ENCODE data around the gene DOK4. TPM values are rescaled to one million over a fixed set of nuclear protein-coding genes. Genes with fewer than 3 reads are reported as not detected.

DOK4 gene
- total RNA-seq, 2 experiments from 2014 or later: 2.4 to 2.9 TPM

- no peak overlapping the region for H3K27ac ChIP-seq (ENCODE audit: low read depth in 1 of 2, low read length in 2 of 2)
- no peaks in the 10 kb centered on the region for H3K9me3 ChIP-seq (ENCODE audit: control insufficient read depth in 1 of 2, insufficient read depth in 1 of 2, low read length in 2 of 2)
- Mint-ChIP-seq H3K27ac (no peak overlapping the region), H3K27me3 (no peaks in the 10 kb centered on the region), H3K4me1 (ENCODE audit: low read depth) (peaks cover 2% of the 10 kb centered on the region), H3K9me3 (no peaks in the 10 kb centered on the region), H3K4me3 (no peak overlapping the region), H3K36me3 (ENCODE audit: low read depth) (peaks cover 26% of the 10 kb centered on the region)
- DNase-seq (no peak), ATAC-seq (ENCODE audit: poor library complexity) (no peak)
- H3K4me3 ChIP-seq (ENCODE audit: low read length): no peak overlapping the region
- peaks cover 6% of the 10 kb centered on the region for H3K4me1 ChIP-seq (ENCODE audit: insufficient read depth, low read length)
- H3K36me3 ChIP-seq (ENCODE audit: insufficient read depth, low read length): peaks cover 24% of the 10 kb centered on the region
- ChIA-PET POLR2A (no interaction called here), CTCF (no interaction called here)
- intact Hi-C loops (cut with DNase I, micrococcal nuclease): no loop called here
- no peak for TF ChIP-seq CTCF (IDR thresholded peaks at IDR 0.05)
- H3K27me3 ChIP-seq (ENCODE audit: control insufficient read depth in 1 of 2, insufficient read depth in 2 of 2, low read length in 2 of 2): no peaks in the 10 kb centered on the region
These were observed 28.7 kb upstream of the DOK4 start for GRCh38 chr16:57514791-57515600.

- DNase-seq (no peak), ATAC-seq (ENCODE audit: poor library complexity) (no peak)
- no peak overlapping the region for H3K27ac Mint-ChIP-seq
- H3K27ac ChIP-seq (ENCODE audit: low read depth in 1 of 2, low read length in 2 of 2): no peak overlapping the region
- H3K36me3 Mint-ChIP-seq (ENCODE audit: low read depth): peaks cover 26% of the 10 kb centered on the region
- intact Hi-C loops (cut with DNase I, micrococcal nuclease): no loop called here
- TF ChIP-seq CTCF (IDR thresholded peaks at IDR 0.05): no peak
- no peaks in the 10 kb centered on the region for H3K4me1 Mint-ChIP-seq (ENCODE audit: low read depth)
- peaks cover 24% of the 10 kb centered on the region for H3K36me3 ChIP-seq (ENCODE audit: insufficient read depth, low read length)
- POLR2A ChIA-PET: no interaction called here
- no peak overlapping the region for H3K4me3 Mint-ChIP-seq
- H3K4me1 ChIP-seq (ENCODE audit: insufficient read depth, low read length): no peaks in the 10 kb centered on the region
- CTCF ChIA-PET: no interaction called here
- H3K27me3 ChIP-seq (ENCODE audit: control insufficient read depth in 1 of 2, insufficient read depth in 2 of 2, low read length in 2 of 2): no peaks in the 10 kb centered on the region
- no peaks in the 10 kb centered on the region for H3K9me3 ChIP-seq (ENCODE audit: control insufficient read depth in 1 of 2, insufficient read depth in 1 of 2, low read length in 2 of 2)
- no peaks in the 10 kb centered on the region for H3K9me3 Mint-ChIP-seq
- H3K4me3 ChIP-seq (ENCODE audit: low read length): no peak overlapping the region
- no peaks in the 10 kb centered on the region for H3K27me3 Mint-ChIP-seq
These were observed 28.1 kb upstream of the DOK4 start for GRCh38 chr16:57514371-57514770.

- no peaks in the 10 kb centered on the region for H3K27me3 Mint-ChIP-seq
- CTCF ChIA-PET: no interaction called here
- no peaks in the 10 kb centered on the region for H3K9me3 ChIP-seq (ENCODE audit: control insufficient read depth in 1 of 2, insufficient read depth in 1 of 2, low read length in 2 of 2)
- ATAC-seq (ENCODE audit: poor library complexity): no peak
- no peak overlapping the region for H3K27ac Mint-ChIP-seq
- H3K27me3 ChIP-seq (ENCODE audit: control insufficient read depth in 1 of 2, insufficient read depth in 2 of 2, low read length in 2 of 2): no peaks in the 10 kb centered on the region
- no peak overlapping the region for H3K4me3 Mint-ChIP-seq
- H3K4me1 Mint-ChIP-seq (ENCODE audit: low read depth): no peaks in the 10 kb centered on the region
- no peak overlapping the region for H3K4me3 ChIP-seq (ENCODE audit: low read length)
- H3K4me1 ChIP-seq (ENCODE audit: insufficient read depth, low read length): no peaks in the 10 kb centered on the region
- peaks cover 22% of the 10 kb centered on the region for H3K36me3 Mint-ChIP-seq (ENCODE audit: low read depth)
- intact Hi-C loops (cut with DNase I, micrococcal nuclease): no loop called here
- POLR2A ChIA-PET: no interaction called here
- H3K27ac ChIP-seq (ENCODE audit: low read depth in 1 of 2, low read length in 2 of 2): no peak overlapping the region
- TF ChIP-seq CTCF (IDR thresholded peaks at IDR 0.05): no peak
- no peak for DNase-seq
- H3K36me3 ChIP-seq (ENCODE audit: insufficient read depth, low read length): peaks cover 19% of the 10 kb centered on the region
- H3K9me3 Mint-ChIP-seq: no peaks in the 10 kb centered on the region
These were observed 27.2 kb upstream of the DOK4 start for GRCh38 chr16:57513371-57514102.

Data from CD4-positive, alpha-beta T cell (primary cell).